T1000 (cell line): ENCODE data around the gene CTAGE6.
"Not testable (repeated sequence)": the region's sequence is repeated elsewhere in the genome, so short reads cannot be mapped to it uniquely, and the experiment has no call there.

Experiments
- DNase-seq: peaks from one replicate; lab custom pipeline; 2025; ENCODE audit warnings: mixed read lengths; lab: John Stamatoyannopoulos, UW

Gene CTAGE6

GRCh38 chr7:143757596-143757995 is at the start of gene CTAGE6:
CTAGE6 (minus strand) TSS chr7:143757696; CDS start chr7:143757658, 38 bp downstream.
- not testable (repeated sequence) for DNase-seq

- not testable (repeated sequence) for DNase-seq
These were observed 49.2 kb upstream of the CTAGE6 start for GRCh38 chr7:143806664-143807071.

GRCh38 chr7:143797896-143798290 is 40.4 kb upstream of the CTAGE6 start:
- not testable (repeated sequence) for DNase-seq

GRCh38 chr7:143797119-143797895 is 39.8 kb upstream of the CTAGE6 start:
- DNase-seq, result not testable (repeated sequence)

- not testable (repeated sequence) for DNase-seq
These were observed 38.2 kb upstream of the CTAGE6 start for GRCh38 chr7:143795653-143796052.

- DNase-seq, result not testable (repeated sequence)
These were observed 35.1 kb upstream of the CTAGE6 start for GRCh38 chr7:143792633-143793032.

- not testable (repeated sequence) for DNase-seq
These were observed 28.1 kb upstream of the CTAGE6 start for GRCh38 chr7:143785415-143786182.

GRCh38 chr7:143779591-143779990 is 22.1 kb upstream of the CTAGE6 start:
- DNase-seq, result not testable (repeated sequence)

- DNase-seq, result not testable (repeated sequence)
These were observed 15.4 kb upstream of the CTAGE6 start for GRCh38 chr7:143772738-143773468.

- not testable (repeated sequence) for DNase-seq
These were observed 10.0 kb upstream of the CTAGE6 start for GRCh38 chr7:143767531-143767930.

GRCh38 chr7:143765678-143766077 is 8.2 kb upstream of the CTAGE6 start:
- not testable (repeated sequence) for DNase-seq

GRCh38 chr7:143763065-143763464 is 5.6 kb upstream of the CTAGE6 start:
- not testable (repeated sequence) for DNase-seq

- DNase-seq, result not testable (repeated sequence)
These were observed 12.2 kb downstream of the CTAGE6 start for GRCh38 chr7:143745340-143745739.

GRCh38 chr7:143737037-143737819 is 20.3 kb downstream of the CTAGE6 start:
- DNase-seq, result not testable (repeated sequence)

- DNase-seq, result no peak
These were observed 21.5 kb downstream of the CTAGE6 start for GRCh38 chr7:143735962-143736361.

GRCh38 chr7:143733876-143734275 is 23.6 kb downstream of the CTAGE6 start:
- no peak for DNase-seq

GRCh38 chr7:143728333-143728862 is 29.1 kb downstream of the CTAGE6 start:
- no peak for DNase-seq

GRCh38 chr7:143727561-143727960 is 29.9 kb downstream of the CTAGE6 start:
- DNase-seq, result not testable (repeated sequence)

GRCh38 chr7:143726143-143726542 is 31.4 kb downstream of the CTAGE6 start:
- not testable (repeated sequence) for DNase-seq

- DNase-seq, result not testable (repeated sequence)
These were observed 37.2 kb downstream of the CTAGE6 start for GRCh38 chr7:143720335-143720734.
